ENCODE results near the gene TSKU.

TSKU gene

GRCh38 chr11:76783294-76783895 is at the start of gene TSKU:
Gene TSKU, plus strand, starts transcription at chr11:76783356. Its CDS starts 12,261 bp downstream, at chr11:76795617.
- no peak for DNase-seq

- peak; percentile 8 to 16 for DNase-seq
Observed at GRCh38 chr11:76733906-76734305, 49.2 kb upstream of the TSKU start.

GRCh38 chr11:76734456-76735420 is 48.4 kb upstream of the TSKU start:
- DNase-seq: no peak

- DNase-seq: no peak
Observed at GRCh38 chr11:76735841-76736240, 47.3 kb upstream of the TSKU start.

GRCh38 chr11:76736266-76736665 is 46.9 kb upstream of the TSKU start:
- no peak for DNase-seq

- DNase-seq: no peak
Observed at GRCh38 chr11:76736773-76737495, 46.2 kb upstream of the TSKU start.

- no peak for DNase-seq
Observed at GRCh38 chr11:76738618-76739240, 44.4 kb upstream of the TSKU start.

- DNase-seq: no peak
Observed at GRCh38 chr11:76739798-76740197, 43.4 kb upstream of the TSKU start.

GRCh38 chr11:76740772-76741171 is 42.4 kb upstream of the TSKU start:
- no peak for DNase-seq

GRCh38 chr11:76742902-76743301 is 40.3 kb upstream of the TSKU start:
- DNase-seq: no peak

GRCh38 chr11:76744186-76745043 is 38.7 kb upstream of the TSKU start:
- no peak for DNase-seq

GRCh38 chr11:76745044-76745376 is 38.1 kb upstream of the TSKU start:
- no peak for DNase-seq

GRCh38 chr11:76745561-76746207 is 37.5 kb upstream of the TSKU start:
- no peak for DNase-seq

- no peak for DNase-seq
Observed at GRCh38 chr11:76747153-76747914, 35.8 kb upstream of the TSKU start.

GRCh38 chr11:76747915-76748860 is 35.0 kb upstream of the TSKU start:
- DNase-seq: no peak

GRCh38 chr11:76748948-76749347 is 34.2 kb upstream of the TSKU start:
- DNase-seq: no peak

- DNase-seq: no peak
Observed at GRCh38 chr11:76750067-76750466, 33.1 kb upstream of the TSKU start.

GRCh38 chr11:76750746-76751145 is 32.4 kb upstream of the TSKU start:
- no peak for DNase-seq

GRCh38 chr11:76752321-76753143 is 30.6 kb upstream of the TSKU start:
- no peak for DNase-seq

All from hippocampal formation (tissue), 2 donors.